Activated CD8-positive, alpha-beta T cell treated with anti-CD3 and anti-CD28 coated beads for 36 hours (primary cell): ENCODE measurements around the gene POMT2. TPM values are rescaled to one million over a fixed set of nuclear protein-coding genes. Genes with fewer than 3 reads are reported as not detected.

Experiments
- ATAC-seq: fragments of 200-7000 bp; cut with Tn5 transposase; one replicate; pipeline ENCODE4 v1.10.0; 2021; ENCODE audit warnings: mild to moderate bottlenecking, moderate library complexity
- CTCF ChIA-PET: fragments of 350-600 bp; sonication (Branson Sonifier 250); formaldehyde crosslinking; loops from one replicate; lab custom pipeline; 2021; ENCODE audit warnings: antibody characterized with exemption; lab: Charles Lee
- POLR2A ChIA-PET: fragments of 350-600 bp; sonication (Branson Sonifier 250); formaldehyde crosslinking; loops from one replicate; lab custom pipeline; 2021; ENCODE audit warnings: antibody characterized with exemption; lab: Charles Lee
- DNase-seq: peaks from one replicate; pipeline ENCODE4 v3.0.0-alpha.2; 2020
- H3K27ac Mint-ChIP-seq: one replicate; pipeline ENCODE4 v1.8.0; 2021; ENCODE audit warnings: mild to moderate bottlenecking, mixed read lengths
- H3K27me3 Mint-ChIP-seq: one replicate; pipeline ENCODE4 v1.8.0; 2021; ENCODE audit warnings: mixed read lengths
- H3K36me3 Mint-ChIP-seq: one replicate; pipeline ENCODE4 v1.8.0; 2021; ENCODE audit warnings: low read depth, mixed read lengths
- H3K4me1 Mint-ChIP-seq: one replicate; pipeline ENCODE4 v1.8.0; 2021; ENCODE audit warnings: low read depth, mixed read lengths
- H3K4me3 Mint-ChIP-seq: one replicate; pipeline ENCODE4 v1.8.0; 2021; ENCODE audit warnings: mild to moderate bottlenecking, moderate library complexity, mixed read lengths
- H3K9me3 Mint-ChIP-seq: one replicate; pipeline ENCODE4 v1.8.0; 2021; ENCODE audit warnings: mixed read lengths
- CTCF ChIP-seq: fragments of 200-600 bp; IDR thresholded peaks from one replicate; pipeline ENCODE4 v1.8.0; 2022; ENCODE audit warnings: antibody characterized with exemption, mild to moderate bottlenecking
- intact Hi-C: fragments of 100-400 bp; cut with micrococcal nuclease; formaldehyde crosslinking; loops from one replicate; pipeline ENCODE4 v1.10.0; 2022
- total RNA-seq, 2 experiments: library from RNA; stranded (reverse); gene quantifications; one replicate each; pipeline ENCODE4 v1.2.3, GENCODE V29; 2021

Gene POMT2
- total RNA-seq, 2 experiments from 2014 or later: 14.2 to 15.3 TPM

GRCh38 chr14:77346495-77346894 lies 25.8 kb upstream of the POMT2 start:
- no peak for DNase-seq
- TF ChIP-seq CTCF: no peak
- intact Hi-C loops: no loop called here
- Mint-ChIP-seq H3K4me3 (no peak overlapping the region), H3K9me3 (no peaks in the 10 kb centered on the region), H3K4me1 (no peaks in the 10 kb centered on the region), H3K36me3 (peaks cover 19% of the 10 kb centered on the region), H3K27ac (no peak overlapping the region), H3K27me3 (no peaks in the 10 kb centered on the region)
- ATAC-seq: no peak
- ChIA-PET CTCF (no interaction called here), POLR2A (no interaction called here)

DNA sequence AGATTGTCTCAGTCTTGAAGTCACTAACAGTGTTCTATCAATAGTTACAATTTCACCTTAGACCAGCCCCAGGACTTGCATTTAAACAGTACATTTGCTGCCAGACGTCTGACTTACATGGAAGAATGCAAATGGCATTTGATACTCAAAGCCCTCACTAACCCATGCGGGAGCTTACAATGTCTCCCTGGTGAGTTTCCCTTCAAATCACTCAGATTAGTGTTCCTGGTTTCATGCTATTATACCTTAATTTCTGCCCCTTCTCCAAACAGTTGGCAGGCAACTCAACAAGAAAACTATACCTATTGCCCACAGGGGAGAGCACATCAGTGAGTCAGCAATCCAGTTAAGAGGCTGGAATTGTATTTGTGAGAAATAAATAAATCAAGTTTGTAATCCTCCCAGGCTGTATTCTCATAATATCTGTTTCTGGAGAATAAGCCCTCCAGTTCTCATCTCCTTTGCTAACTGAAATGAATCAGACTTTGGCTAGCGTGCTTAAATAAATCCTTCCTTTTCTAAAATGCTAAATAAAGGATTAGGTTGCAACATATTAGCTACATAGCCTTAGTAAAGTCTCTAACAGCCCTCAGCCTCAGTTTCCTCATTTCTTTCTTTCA lies 23.8 kb upstream of the POMT2 start:
- DNase-seq (no peak), ATAC-seq (no peak)
- ChIA-PET POLR2A (no interaction called here), CTCF (no interaction called here)
- Mint-ChIP-seq H3K27me3 (no peaks in the 10 kb centered on the region), H3K36me3 (peaks cover 6% of the 10 kb centered on the region), H3K4me1 (no peaks in the 10 kb centered on the region), H3K27ac (no peak overlapping the region), H3K4me3 (no peak overlapping the region), H3K9me3 (no peaks in the 10 kb centered on the region)
- intact Hi-C loops: no loop called here
- no peak for TF ChIP-seq CTCF

DNA sequence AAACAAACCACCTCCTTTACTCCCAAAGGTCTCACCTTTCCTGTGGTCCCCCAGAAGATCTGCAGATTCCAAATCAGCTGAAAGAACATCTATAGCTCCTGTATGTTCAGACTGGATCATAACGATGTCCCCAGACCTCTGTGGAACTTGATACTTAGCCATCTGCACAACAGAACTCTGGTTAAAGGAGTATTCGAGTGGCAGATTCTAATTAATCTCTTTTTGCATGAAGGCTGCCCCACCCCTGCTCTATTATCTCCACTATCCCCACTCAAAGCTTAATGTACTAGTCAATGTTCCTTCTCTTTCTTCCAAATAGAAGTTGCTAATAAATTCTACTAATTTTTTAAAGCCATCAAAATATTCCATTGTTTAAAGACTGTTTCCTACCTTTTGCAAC lies 23.0 kb upstream of the POMT2 start:
- H3K27ac Mint-ChIP-seq: no peak overlapping the region
- POLR2A ChIA-PET: no interaction called here
- CTCF ChIA-PET: interaction anchor here (0.9 to 1.1 kb wide), 2 partner anchors 28 to 192 kb away, joined by 3 to 4 read pairs; no protein-coding TSS in a partner anchor
- H3K27me3 Mint-ChIP-seq: no peaks in the 10 kb centered on the region
- H3K9me3 Mint-ChIP-seq: no peaks in the 10 kb centered on the region
- DNase-seq (no peak), ATAC-seq (no peak)
- peaks cover 4% of the 10 kb centered on the region for H3K36me3 Mint-ChIP-seq
- H3K4me3 Mint-ChIP-seq: no peak overlapping the region
- H3K4me1 Mint-ChIP-seq: no peaks in the 10 kb centered on the region
- intact Hi-C loops: no loop called here
- TF ChIP-seq CTCF: no peak

GRCh38 chr14:77342726-77343397 lies 22.2 kb upstream of the POMT2 start:
- POLR2A ChIA-PET: interaction anchor here (1.1 kb wide), 1 partner anchor 16 kb away, joined by 4 read pairs; no protein-coding TSS in a partner anchor
- TF ChIP-seq CTCF: no peak
- intact Hi-C loops: no loop called here
- no peaks in the 10 kb centered on the region for H3K27me3 Mint-ChIP-seq
- H3K9me3 Mint-ChIP-seq: no peaks in the 10 kb centered on the region
- ATAC-seq: no peak
- DNase-seq: no peak
- H3K4me1 Mint-ChIP-seq: no peaks in the 10 kb centered on the region
- no peak overlapping the region for H3K4me3 Mint-ChIP-seq
- peaks cover 4% of the 10 kb centered on the region for H3K36me3 Mint-ChIP-seq
- CTCF ChIA-PET: interaction anchor here (0.9 to 1.1 kb wide), 2 partner anchors 27 to 192 kb away, joined by 3 to 4 read pairs; no protein-coding TSS in a partner anchor
- H3K27ac Mint-ChIP-seq: no peak overlapping the region

DNA sequence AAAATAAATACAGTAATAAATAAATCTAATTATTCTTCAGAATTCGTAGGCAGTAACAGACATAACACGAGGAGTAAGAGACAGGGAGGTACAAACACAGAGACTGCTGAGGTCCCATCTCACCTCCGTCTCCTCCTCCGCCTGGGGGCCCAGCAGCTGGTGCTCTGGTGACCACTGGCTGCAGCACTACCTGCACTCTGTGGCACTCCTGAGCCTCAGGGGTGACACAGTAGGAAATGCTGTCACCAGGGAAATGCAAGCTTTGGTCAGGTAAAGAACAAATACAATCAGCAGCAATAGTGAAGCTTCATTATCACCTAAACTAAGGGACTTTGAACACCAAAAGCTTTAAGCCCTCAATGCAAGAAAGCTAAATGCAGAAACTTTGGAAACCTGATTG lies 19.7 kb upstream of the POMT2 start:
- CTCF ChIA-PET: no interaction called here
- no peaks in the 10 kb centered on the region for H3K4me1 Mint-ChIP-seq
- ATAC-seq (no peak), DNase-seq (no peak)
- intact Hi-C loops: no loop called here
- POLR2A ChIA-PET: interaction anchor here (0.5 kb wide), 1 partner anchor 312 kb away, joined by 3 read pairs; no protein-coding TSS in a partner anchor
- H3K27me3 Mint-ChIP-seq: no peaks in the 10 kb centered on the region
- no peak overlapping the region for H3K4me3 Mint-ChIP-seq
- no peaks in the 10 kb centered on the region for H3K9me3 Mint-ChIP-seq
- TF ChIP-seq CTCF: no peak
- H3K36me3 Mint-ChIP-seq: peaks cover 4% of the 10 kb centered on the region
- no peak overlapping the region for H3K27ac Mint-ChIP-seq
